Nephron (organoid): ENCODE measurements around the gene LEKR1.

Experiments used
- H3K27ac Mint-ChIP-seq, 3 experiments: 2 replicates each; pipeline ENCODE4 v1.8.0; 2020; ENCODE audit warnings: mixed read lengths in 3 of 3, mild to moderate bottlenecking in 2 of 3, moderate library complexity in 1 of 3
- H3K27me3 Mint-ChIP-seq: 2 replicates; pipeline ENCODE4 v1.8.0; 2021; ENCODE audit warnings: low read depth, mild to moderate bottlenecking, moderate library complexity, mixed read lengths
- H3K36me3 Mint-ChIP-seq: 2 replicates; pipeline ENCODE4 v1.8.0; 2020; ENCODE audit warnings: low read depth, mixed read lengths
- H3K4me1 Mint-ChIP-seq: 2 replicates; pipeline ENCODE4 v1.8.0; 2020; ENCODE audit warnings: mixed read lengths
- H3K4me3 Mint-ChIP-seq, 3 experiments: 2 replicates each; pipeline ENCODE4 v1.8.0; 2020; ENCODE audit warnings: mild to moderate bottlenecking in 3 of 3, mixed read lengths in 3 of 3, moderate library complexity in 2 of 3
- H3K9me3 Mint-ChIP-seq: 2 replicates; pipeline ENCODE4 v1.8.0; 2020; ENCODE audit warnings: mixed read lengths
- TF ChIP-seq, protein P1 (sequence below), 3 experiments: fragments of 200-600 bp; sonication (generic); IDR thresholded peaks; one replicate each; pipeline ENCODE4 v1.5.0; 2021; ENCODE audit warnings: antibody characterized with exemption in 3 of 3; ENCODE audit not compliant: unreplicated experiment in 3 of 3

Gene LEKR1

GRCh38 chr3:157026091-157026490, 199.9 kb downstream of the LEKR1 start:
- peaks cover 4% of the 10 kb centered on the region for H3K4me1 Mint-ChIP-seq

GRCh38 chr3:157027861-157028745, 201.9 kb downstream of the LEKR1 start:
- H3K27ac Mint-ChIP-seq: no peak overlapping the region

More at GRCh38 chr3:157026091-157026490, 199.9 kb downstream of the LEKR1 start:
- Mint-ChIP-seq H3K27ac (no peak overlapping the region), H3K4me3 (no peak overlapping the region), H3K27me3 (no peaks in the 10 kb centered on the region), H3K36me3 (no peaks in the 10 kb centered on the region), H3K9me3 (no peaks in the 10 kb centered on the region)
- TF ChIP-seq, protein P1, sequence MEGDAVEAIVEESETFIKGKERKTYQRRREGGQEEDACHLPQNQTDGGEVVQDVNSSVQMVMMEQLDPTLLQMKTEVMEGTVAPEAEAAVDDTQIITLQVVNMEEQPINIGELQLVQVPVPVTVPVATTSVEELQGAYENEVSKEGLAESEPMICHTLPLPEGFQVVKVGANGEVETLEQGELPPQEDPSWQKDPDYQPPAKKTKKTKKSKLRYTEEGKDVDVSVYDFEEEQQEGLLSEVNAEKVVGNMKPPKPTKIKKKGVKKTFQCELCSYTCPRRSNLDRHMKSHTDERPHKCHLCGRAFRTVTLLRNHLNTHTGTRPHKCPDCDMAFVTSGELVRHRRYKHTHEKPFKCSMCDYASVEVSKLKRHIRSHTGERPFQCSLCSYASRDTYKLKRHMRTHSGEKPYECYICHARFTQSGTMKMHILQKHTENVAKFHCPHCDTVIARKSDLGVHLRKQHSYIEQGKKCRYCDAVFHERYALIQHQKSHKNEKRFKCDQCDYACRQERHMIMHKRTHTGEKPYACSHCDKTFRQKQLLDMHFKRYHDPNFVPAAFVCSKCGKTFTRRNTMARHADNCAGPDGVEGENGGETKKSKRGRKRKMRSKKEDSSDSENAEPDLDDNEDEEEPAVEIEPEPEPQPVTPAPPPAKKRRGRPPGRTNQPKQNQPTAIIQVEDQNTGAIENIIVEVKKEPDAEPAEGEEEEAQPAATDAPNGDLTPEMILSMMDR (IDR thresholded peaks at IDR 0.05; ENCODE audit: unreplicated experiment in 3 of 3): no peak

DNA sequence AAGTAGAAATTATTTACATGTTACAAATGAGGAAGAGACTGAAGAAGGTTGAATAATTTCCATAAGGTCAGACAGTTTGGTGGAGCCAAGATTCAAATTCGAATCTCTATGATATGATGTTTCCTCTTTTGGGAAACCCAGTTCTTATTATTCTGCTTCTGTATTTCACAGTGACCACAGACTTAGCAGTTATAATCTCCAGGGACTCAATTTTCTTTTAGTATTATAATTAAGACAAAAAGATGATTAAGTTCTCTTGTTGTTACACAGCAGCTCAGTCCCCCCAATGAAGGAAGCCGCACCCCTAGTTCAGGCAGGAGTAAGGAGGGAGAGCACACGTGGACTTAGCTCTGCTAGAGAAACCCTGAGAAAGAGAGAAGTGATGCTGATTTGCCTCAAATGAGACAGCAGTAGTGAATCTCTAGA, 203.2 kb downstream of the LEKR1 start:
- H3K4me1 Mint-ChIP-seq: peaks cover 12% of the 10 kb centered on the region
- no peak overlapping the region for H3K27ac Mint-ChIP-seq
- H3K36me3 Mint-ChIP-seq: no peaks in the 10 kb centered on the region
- TF ChIP-seq, protein P1 (IDR thresholded peaks at IDR 0.05; ENCODE audit: unreplicated experiment in 3 of 3): no peak
- H3K27me3 Mint-ChIP-seq: no peaks in the 10 kb centered on the region
- H3K4me3 Mint-ChIP-seq: no peak overlapping the region
- no peaks in the 10 kb centered on the region for H3K9me3 Mint-ChIP-seq

More at GRCh38 chr3:157027861-157028745, 201.9 kb downstream of the LEKR1 start:
- Mint-ChIP-seq H3K9me3 (no peaks in the 10 kb centered on the region), H3K36me3 (no peaks in the 10 kb centered on the region), H3K4me1 (peaks cover 12% of the 10 kb centered on the region), H3K27me3 (no peaks in the 10 kb centered on the region), H3K4me3 (no peak overlapping the region)
- TF ChIP-seq, protein P1 (IDR thresholded peaks at IDR 0.05; ENCODE audit: unreplicated experiment in 3 of 3): no peak

GRCh38 chr3:157030712-157031111, 204.6 kb downstream of the LEKR1 start:
- Mint-ChIP-seq H3K9me3 (no peaks in the 10 kb centered on the region), H3K4me3 (no peak overlapping the region), H3K27ac (no peak overlapping the region), H3K36me3 (no peaks in the 10 kb centered on the region), H3K4me1 (peaks cover 12% of the 10 kb centered on the region), H3K27me3 (no peaks in the 10 kb centered on the region)
- TF ChIP-seq, protein P1 (IDR thresholded peaks at IDR 0.05; ENCODE audit: unreplicated experiment in 3 of 3): no peak

- TF ChIP-seq, protein P1 (IDR thresholded peaks at IDR 0.05; ENCODE audit: unreplicated experiment in 3 of 3): no peak
- Mint-ChIP-seq H3K9me3 (no peaks in the 10 kb centered on the region), H3K27me3 (no peaks in the 10 kb centered on the region), H3K27ac (no peak overlapping the region), H3K4me3 (no peak overlapping the region), H3K4me1 (peaks cover 11% of the 10 kb centered on the region), H3K36me3 (no peaks in the 10 kb centered on the region)
Observed at GRCh38 chr3:157033001-157033400, 206.8 kb downstream of the LEKR1 start.

DNA sequence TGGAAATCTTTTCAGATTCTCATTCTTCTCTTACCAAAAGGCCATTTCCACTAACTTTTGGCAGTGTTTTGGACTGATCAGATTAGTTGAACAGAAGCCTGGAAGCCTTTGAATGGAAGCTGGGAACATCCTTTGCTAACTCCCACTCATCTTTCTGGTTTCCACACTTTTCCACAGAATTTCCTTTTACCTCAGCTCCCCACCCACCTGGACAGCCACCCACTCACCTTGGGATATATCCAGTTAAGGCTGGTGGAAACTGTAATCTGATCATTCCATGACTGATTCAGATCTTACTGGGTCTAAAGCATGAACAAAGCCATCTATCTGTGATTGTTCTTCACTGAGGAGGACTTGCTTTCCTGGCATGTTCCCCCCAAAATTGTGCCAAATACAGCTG, 214.3 kb downstream of the LEKR1 start:
- no peaks in the 10 kb centered on the region for H3K36me3 Mint-ChIP-seq
- no peaks in the 10 kb centered on the region for H3K9me3 Mint-ChIP-seq
- no peak overlapping the region for H3K4me3 Mint-ChIP-seq

More for the DNA sequence above, 214.3 kb downstream of the LEKR1 start:
- Mint-ChIP-seq H3K27me3 (no peaks in the 10 kb centered on the region), H3K4me1 (peaks cover 4% of the 10 kb centered on the region), H3K27ac (no peak overlapping the region)
- TF ChIP-seq, protein P1 (IDR thresholded peaks at IDR 0.05; ENCODE audit: unreplicated experiment in 3 of 3): no peak
